Measurements from ENCODE around the gene COG5. TPM values are rescaled to one million over a fixed set of nuclear protein-coding genes. Genes with fewer than 3 reads are reported as not detected.
A peak's percentile ranks its signal among the peaks of the same experiment; 100 is the strongest.

The COG5 gene
- total and polyA plus RNA-seq, 3 donors from 2014 or later = 27.1 to 76.1 (median 70.6) TPM

- intact Hi-C loops (cut with DNase I; ENCODE audit: low total_unique reads) = no loop called here
- Histone ChIP-seq H3K4me3 (no peak overlapping the region), H3K4me1 (no peaks in the 10 kb centered on the region), H3K27me3 (no peaks in the 10 kb centered on the region), H3K9me3 (no peaks in the 10 kb centered on the region), H3K27ac (no peak overlapping the region), H3K36me3 (ENCODE audit: low read depth, missing control alignments) (no peaks in the 10 kb centered on the region)
- TF ChIP-seq CTCF (IDR thresholded peaks at IDR 0.05) (no peak), POLR2A (IDR thresholded peaks at IDR 0.05) (no peak)
- no peak for DNase-seq
Observed at GRCh38 chr7:107264723-107265122, 299.0 kb downstream of the COG5 start.

GRCh38 chr7:107262857-107263256 lies 300.9 kb downstream of the COG5 start:
- Histone ChIP-seq H3K4me3 (no peak overlapping the region), H3K36me3 (ENCODE audit: low read depth, missing control alignments) (no peaks in the 10 kb centered on the region), H3K9me3 (no peaks in the 10 kb centered on the region), H3K27ac (no peak overlapping the region), H3K4me1 (no peaks in the 10 kb centered on the region), H3K27me3 (no peaks in the 10 kb centered on the region)
- TF ChIP-seq POLR2A (IDR thresholded peaks at IDR 0.05) (no peak), CTCF (IDR thresholded peaks at IDR 0.05) (no peak)
- WGBS, 2 donors = 53 to 58% methylated on average over 2 of the region's 2 CpGs
- peak; percentile 28 for DNase-seq
- intact Hi-C loops (cut with DNase I; ENCODE audit: low total_unique reads) = no loop called here

- Histone ChIP-seq H3K36me3 (ENCODE audit: low read depth, missing control alignments) (no peaks in the 10 kb centered on the region), H3K27ac (no peak overlapping the region), H3K4me1 (no peaks in the 10 kb centered on the region), H3K9me3 (no peaks in the 10 kb centered on the region), H3K27me3 (no peaks in the 10 kb centered on the region), H3K4me3 (no peak overlapping the region)
- no peak for TF ChIP-seq CTCF (IDR thresholded peaks at IDR 0.05)
- no peak for TF ChIP-seq POLR2A (IDR thresholded peaks at IDR 0.05)
- no peak for DNase-seq
- intact Hi-C loops (cut with DNase I; ENCODE audit: low total_unique reads) = no loop called here
- WGBS, 2 donors = 92 to 95% methylated on average over 5 of the region's 5 CpGs
Observed at GRCh38 chr7:107258737-107259136, 305.0 kb downstream of the COG5 start.

- Histone ChIP-seq H3K4me3 (no peak overlapping the region), H3K27ac (no peak overlapping the region), H3K4me1 (no peaks in the 10 kb centered on the region), H3K9me3 (no peaks in the 10 kb centered on the region), H3K27me3 (no peaks in the 10 kb centered on the region), H3K36me3 (ENCODE audit: low read depth, missing control alignments) (no peaks in the 10 kb centered on the region)
- WGBS, 2 donors = 84 to 89% methylated on average over 4 of the region's 4 CpGs
- intact Hi-C loops (cut with DNase I; ENCODE audit: low total_unique reads) = no loop called here
- no peak for DNase-seq
- TF ChIP-seq CTCF (IDR thresholded peaks at IDR 0.05) (no peak), POLR2A (IDR thresholded peaks at IDR 0.05) (no peak)
Observed at GRCh38 chr7:107255602-107256001, 308.1 kb downstream of the COG5 start.

GRCh38 chr7:107254398-107254985 lies 309.2 kb downstream of the COG5 start:
- intact Hi-C loops (cut with DNase I; ENCODE audit: low total_unique reads) = no loop called here

More at GRCh38 chr7:107254398-107254985, 309.2 kb downstream of the COG5 start:
- H3K9me3 ChIP-seq = no peaks in the 10 kb centered on the region
- H3K27me3 ChIP-seq = no peaks in the 10 kb centered on the region
- TF ChIP-seq CTCF (IDR thresholded peaks at IDR 0.05) (no peak), POLR2A (IDR thresholded peaks at IDR 0.05) (no peak)
- H3K27ac ChIP-seq = no peak overlapping the region
- no peaks in the 10 kb centered on the region for H3K4me1 ChIP-seq
- no peak overlapping the region for H3K4me3 ChIP-seq
- H3K36me3 ChIP-seq (ENCODE audit: low read depth, missing control alignments) = no peaks in the 10 kb centered on the region
- DNase-seq = no peak
- 89 to 96% methylated on average over 5 of the region's 5 CpGs for WGBS, 2 donors
